Adrenal gland (tissue), 5 donors: Measurements from ENCODE around the gene EVI5L.

ENCODE experiments used
- POLR2A ChIP-seq, 2 donors: fragments of 450-650 bp; IDR thresholded peaks; one replicate each; pipeline ENCODE4 v1.6.1; 2017; ENCODE audit warnings: antibody characterized with exemption in 2 of 2, mild to moderate bottlenecking in 2 of 2, moderate library complexity in 1 of 2
- TF ChIP-seq, protein P1 (sequence below), 6 experiments: fragments of 450-650 bp in 4 of 6; fragments of 200-600 bp in 2 of 6; sonication (generic) in 1 of 6; IDR thresholded peaks; 1 replicate in 5 of 6; 2 replicates in 1 of 6; pipeline versions ENCODE4 v1.5.1 to v1.8.0; 2016 to 2021; ENCODE audit warnings: antibody characterized with exemption in 6 of 6, mild to moderate bottlenecking in 2 of 6, moderate library complexity in 1 of 6
- donor health status: DM: no; HTN: no; CAD: no.

DNA sequence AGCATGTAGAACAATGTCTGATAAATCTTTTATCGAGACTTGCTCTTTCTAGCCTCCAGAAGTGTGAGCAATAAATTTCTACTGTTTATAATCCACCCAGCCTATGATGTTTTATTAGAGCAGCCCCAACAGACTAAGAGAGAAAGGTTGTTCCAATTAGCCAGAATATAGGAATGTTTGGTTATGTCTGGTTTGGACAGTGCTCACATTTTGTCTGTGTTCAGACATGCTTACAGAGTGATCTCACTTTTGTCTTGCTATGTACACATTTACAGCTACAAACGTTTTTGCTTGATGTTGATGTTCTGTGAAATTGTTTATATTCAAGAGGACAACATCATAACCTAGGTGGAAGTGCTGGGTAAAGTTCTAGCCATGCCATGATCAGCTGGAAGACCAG, 18.0 kb upstream of the EVI5L start:
- TF ChIP-seq, protein P1, sequence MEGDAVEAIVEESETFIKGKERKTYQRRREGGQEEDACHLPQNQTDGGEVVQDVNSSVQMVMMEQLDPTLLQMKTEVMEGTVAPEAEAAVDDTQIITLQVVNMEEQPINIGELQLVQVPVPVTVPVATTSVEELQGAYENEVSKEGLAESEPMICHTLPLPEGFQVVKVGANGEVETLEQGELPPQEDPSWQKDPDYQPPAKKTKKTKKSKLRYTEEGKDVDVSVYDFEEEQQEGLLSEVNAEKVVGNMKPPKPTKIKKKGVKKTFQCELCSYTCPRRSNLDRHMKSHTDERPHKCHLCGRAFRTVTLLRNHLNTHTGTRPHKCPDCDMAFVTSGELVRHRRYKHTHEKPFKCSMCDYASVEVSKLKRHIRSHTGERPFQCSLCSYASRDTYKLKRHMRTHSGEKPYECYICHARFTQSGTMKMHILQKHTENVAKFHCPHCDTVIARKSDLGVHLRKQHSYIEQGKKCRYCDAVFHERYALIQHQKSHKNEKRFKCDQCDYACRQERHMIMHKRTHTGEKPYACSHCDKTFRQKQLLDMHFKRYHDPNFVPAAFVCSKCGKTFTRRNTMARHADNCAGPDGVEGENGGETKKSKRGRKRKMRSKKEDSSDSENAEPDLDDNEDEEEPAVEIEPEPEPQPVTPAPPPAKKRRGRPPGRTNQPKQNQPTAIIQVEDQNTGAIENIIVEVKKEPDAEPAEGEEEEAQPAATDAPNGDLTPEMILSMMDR (IDR thresholded peaks at IDR 0.05) = no peak
- TF ChIP-seq POLR2A (IDR thresholded peaks at IDR 0.05) = no peak
